GM18907 (cell line): Measurements from ENCODE around the gene MRPL24.

Experiments
- ATAC-seq: cut with Tn5 transposase; IDR thresholded peaks from one replicate; pipeline ENCODE4 v1.9.1; 2021; ENCODE audit warnings: mild to moderate bottlenecking, moderate library complexity; ENCODE audit not compliant: unreplicated experiment

The MRPL24 gene

GRCh38 chr1:156711011-156711817, 29.7 kb downstream of the MRPL24 start:
- ATAC-seq = no peak

- no peak for ATAC-seq
Measured at GRCh38 chr1:156709757-156710489, 31.0 kb downstream of the MRPL24 start.

DNA sequence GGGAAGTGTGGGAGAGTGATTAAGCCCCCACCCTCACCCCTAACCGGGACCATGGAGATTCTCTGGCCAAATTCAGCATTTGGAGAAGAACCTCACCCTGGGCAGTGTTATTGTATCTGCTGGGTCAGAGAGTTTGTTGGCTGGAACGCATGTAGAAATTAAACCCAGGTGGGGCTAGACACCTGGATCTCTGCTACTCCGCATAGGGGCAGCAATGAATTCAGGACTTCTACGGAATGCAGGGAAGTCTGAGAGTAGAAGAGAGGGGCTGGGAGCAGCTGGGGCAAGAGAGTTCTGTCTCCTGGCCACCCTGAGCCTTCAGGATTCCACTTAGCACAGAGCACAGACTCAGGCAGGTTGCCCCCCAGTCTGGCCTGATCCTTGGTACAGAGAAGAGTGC, 31.9 kb downstream of the MRPL24 start:
- no peak for ATAC-seq

GRCh38 chr1:156708218-156708661, 32.6 kb downstream of the MRPL24 start:
- ATAC-seq = no peak

DNA sequence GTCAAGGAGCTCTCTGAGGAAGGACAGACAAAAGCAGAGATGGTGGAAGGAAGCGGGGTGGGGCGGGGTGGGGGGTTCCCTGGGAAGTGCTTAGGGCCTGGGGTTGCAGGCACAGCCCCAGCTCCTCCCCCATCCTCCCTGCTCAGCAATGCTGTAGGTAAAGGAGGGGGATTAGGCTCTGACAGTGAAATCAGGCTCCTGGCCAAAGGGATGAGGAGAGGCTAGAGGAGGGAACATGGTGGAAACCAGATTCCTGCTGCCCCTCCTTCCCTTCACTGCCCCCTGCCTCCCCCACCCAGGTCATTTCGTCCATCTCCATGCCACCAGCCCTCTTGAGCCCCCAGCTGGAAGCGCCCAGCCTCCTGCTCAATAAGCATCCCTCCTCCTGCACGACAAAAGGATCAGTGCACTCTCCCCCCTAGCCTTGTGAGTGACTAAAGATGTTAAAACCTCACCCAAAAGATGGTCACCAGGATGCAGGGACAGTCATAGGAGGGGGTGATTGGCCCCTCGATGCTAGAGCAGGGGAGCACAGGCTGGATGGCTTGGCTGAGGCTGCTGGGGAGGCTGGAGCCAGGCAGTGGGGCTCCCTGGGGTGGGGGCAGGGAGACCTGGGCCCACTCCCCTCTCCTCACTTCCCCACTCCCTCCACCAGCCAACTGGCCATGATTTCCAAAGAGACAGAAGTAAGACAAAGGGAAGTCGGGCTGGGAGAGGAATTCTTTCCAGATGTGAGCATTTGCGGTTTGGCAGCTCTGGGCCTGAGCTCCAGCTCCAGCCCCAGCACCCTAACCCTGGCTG, 33.3 kb downstream of the MRPL24 start:
- no peak for ATAC-seq

DNA sequence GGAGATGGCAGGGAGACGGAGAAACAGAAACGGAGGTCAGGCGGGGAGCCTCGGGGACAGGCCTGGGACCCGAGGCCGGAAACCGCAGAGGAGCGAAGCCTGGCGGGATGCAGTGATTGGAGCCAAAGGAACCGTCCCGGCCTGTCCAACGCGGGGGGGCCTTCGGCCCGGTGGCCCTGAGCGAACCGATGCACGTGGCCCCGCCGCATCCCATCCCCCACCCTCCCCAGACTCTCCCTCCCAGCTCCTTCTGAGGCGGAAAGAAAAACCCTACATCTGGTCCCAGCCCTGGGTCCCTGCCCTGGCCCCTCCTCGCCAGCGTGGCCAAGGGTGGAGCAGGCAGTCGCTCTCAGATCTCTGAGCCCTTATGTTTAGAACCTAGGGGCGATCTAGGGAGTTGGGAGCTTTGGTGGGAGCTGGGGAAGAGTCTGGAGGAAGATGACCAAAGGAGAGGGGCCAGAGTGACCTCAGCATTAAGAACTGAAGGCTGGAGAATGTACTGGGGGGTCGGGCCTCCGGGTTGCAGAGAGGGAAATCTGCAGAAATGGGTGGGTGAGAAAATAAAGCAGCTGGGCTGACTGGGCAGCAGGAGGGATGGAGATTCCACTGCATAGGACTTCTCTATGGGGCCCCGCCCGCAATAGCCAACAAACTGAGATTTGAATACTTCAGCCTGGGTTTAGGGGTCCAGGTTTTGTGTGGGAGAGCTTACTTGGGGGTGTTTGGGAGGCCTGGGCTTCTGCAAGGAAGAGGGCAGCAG, 34.1 kb downstream of the MRPL24 start:
- ATAC-seq = no peak

DNA sequence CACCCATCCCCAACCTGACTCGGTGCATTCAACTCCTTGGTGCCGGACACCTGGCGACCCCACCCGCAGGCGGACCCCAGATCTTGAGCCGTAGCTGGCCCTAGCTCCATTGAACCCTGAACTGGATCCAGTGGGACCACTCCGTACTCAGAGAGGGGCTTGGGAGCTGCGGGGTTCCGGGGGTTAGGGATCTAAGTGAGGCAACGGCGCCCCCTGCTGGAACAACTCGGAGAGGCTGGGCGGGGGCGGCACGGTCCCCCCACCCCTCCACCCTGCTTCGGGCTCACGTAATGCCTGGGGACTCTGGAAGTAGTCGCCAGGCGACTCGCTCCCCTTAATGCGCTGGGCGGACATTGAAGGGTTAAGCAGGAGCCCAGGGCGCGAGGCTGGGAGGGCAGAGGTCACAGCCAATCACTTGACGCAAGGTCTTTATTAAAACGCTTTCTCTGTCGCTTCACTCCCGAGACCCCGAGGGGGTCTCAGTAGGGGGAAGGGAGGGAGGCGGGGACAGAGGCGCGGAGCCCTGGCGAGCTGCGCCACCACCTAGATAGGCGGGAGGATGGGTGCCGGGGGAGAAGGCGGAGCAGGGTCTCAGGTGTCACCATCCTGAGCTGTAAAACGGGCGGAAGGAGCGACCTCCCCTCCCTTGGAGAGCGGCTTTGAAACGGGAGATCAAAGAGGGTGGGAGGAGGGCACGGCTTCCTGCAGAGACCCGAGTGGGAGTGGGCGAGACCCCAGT, 34.8 kb downstream of the MRPL24 start:
- ATAC-seq = no peak

GRCh38 chr1:156705321-156705917, 35.5 kb downstream of the MRPL24 start, which contains the start of gene CRABP2:
TSS of gene CRABP2 (minus strand) at chr1:156705583. CDS start at chr1:156705446, 137 bp downstream.
- no peak for ATAC-seq

- ATAC-seq = no peak
Measured at GRCh38 chr1:156704930-156705320, 36.0 kb downstream of the MRPL24 start.

DNA sequence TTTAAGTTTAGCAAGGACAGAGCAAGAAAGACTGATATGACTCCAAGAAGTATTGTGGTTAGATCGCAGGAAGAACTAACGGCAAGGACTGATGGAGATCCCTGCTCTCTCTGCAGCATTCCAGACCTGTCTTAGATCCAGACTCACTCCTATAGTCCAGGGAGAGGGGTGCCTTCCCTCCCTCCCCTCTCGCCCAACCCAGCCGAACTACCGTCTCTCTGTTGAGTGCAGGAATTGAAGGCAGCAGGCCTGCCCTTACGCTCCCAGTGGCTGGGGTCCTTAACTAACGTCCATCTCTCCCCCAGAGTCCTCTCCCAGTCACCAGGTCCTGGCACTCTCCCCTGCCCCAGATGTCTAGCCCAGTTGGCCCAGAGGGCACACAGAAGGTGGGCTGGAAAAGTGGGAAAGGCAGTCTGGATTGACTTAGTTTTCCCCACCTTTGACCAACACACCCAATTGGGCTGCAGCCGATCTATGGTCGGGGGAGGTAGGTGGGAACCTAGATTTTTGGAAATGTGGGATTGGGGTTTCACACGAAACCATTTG, 36.6 kb downstream of the MRPL24 start:
- no peak for ATAC-seq

DNA sequence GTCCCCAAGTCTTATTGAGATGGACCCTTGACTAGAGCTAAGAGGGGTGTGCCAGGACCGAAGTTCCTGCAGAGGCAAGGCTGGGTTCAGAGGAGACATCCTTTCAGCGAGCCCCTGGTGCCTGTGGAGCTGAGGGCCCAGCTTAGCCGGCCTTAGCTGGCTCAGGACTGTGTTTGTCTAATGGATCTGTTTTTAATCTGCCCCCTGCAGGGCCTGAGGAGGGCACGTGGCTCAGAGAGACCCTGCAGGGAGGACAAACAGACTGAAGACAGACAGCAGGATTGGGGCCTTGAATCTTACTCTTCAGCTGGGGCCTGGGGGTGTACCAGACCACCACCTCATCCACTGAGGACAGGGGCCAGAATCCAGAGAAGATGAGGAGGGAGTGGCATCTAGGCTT, 37.1 kb downstream of the MRPL24 start:
- no peak for ATAC-seq

GRCh38 chr1:156703336-156703735, 37.6 kb downstream of the MRPL24 start:
- ATAC-seq = no peak

- ATAC-seq = no peak
Measured at GRCh38 chr1:156700736-156701531, 40.0 kb downstream of the MRPL24 start.

- no peak for ATAC-seq
Measured at GRCh38 chr1:156698995-156699394, 41.9 kb downstream of the MRPL24 start.

GRCh38 chr1:156697481-156697880, 43.4 kb downstream of the MRPL24 start:
- ATAC-seq = no peak

GRCh38 chr1:156696755-156697154, 44.1 kb downstream of the MRPL24 start:
- ATAC-seq = no peak

- no peak for ATAC-seq
Measured at GRCh38 chr1:156694690-156694962, 46.3 kb downstream of the MRPL24 start.

- no peak for ATAC-seq
Measured at GRCh38 chr1:156693848-156694689, 46.8 kb downstream of the MRPL24 start.
